IMR-90 (cell line): ENCODE measurements around the gene DUSP12. TPM values are rescaled to one million over a fixed set of nuclear protein-coding genes. Genes with fewer than 3 reads are reported as not detected.

ENCODE experiments used
- ATAC-seq: fragments of 200-7000 bp; cut with Tn5 transposase; 2 replicates; pipeline ENCODE4 v1.9.1; 2020; ENCODE audit warnings: low read depth, mild to moderate bottlenecking, moderate library complexity
- BruUV-seq: library from RNA; stranded (reverse); fragments of 400-500 nt; replicated peaks from 2 replicates; lab custom pipeline; 2021; lab: Mats Ljungman, UMichigan
- CTCF ChIA-PET: fragments of 300-600 bp; formaldehyde crosslinking; extraction: SDS; loops from one replicate; lab custom pipeline; 2021; ENCODE audit warnings: antibody characterized with exemption; lab: Yijun Ruan, JAX
- POLR2A ChIA-PET: fragments of 300-600 bp; sonication (Branson Sonifier 250); formaldehyde crosslinking; loops from one replicate; lab custom pipeline; 2022; ENCODE audit warnings: antibody characterized with exemption; ENCODE audit not compliant: unreplicated experiment; lab: Charles Lee
- DNase-seq: peaks from one replicate; pipeline ENCODE4 v3.0.0; 2013
- H2AFZ ChIP-seq: replicated peaks from 2 replicates; pipeline ENCODE3; 2013; ENCODE audit warnings: low read length, mild to moderate bottlenecking; ENCODE audit not compliant: poor library complexity
- H2AK5ac ChIP-seq: 2 replicates; pipeline ENCODE4 v1.6.1; 2013; ENCODE audit warnings: low read depth, low read length, inconsistent platforms
- H2AK9ac ChIP-seq: replicated peaks from 2 replicates; pipeline ENCODE3; 2013; ENCODE audit warnings: mild to moderate bottlenecking, low read depth, low read length, moderate library complexity; ENCODE audit not compliant: poor library complexity
- H2BK120ac ChIP-seq: 2 replicates; pipeline ENCODE4 v1.6.1; 2013; ENCODE audit warnings: low read depth, low read length, inconsistent platforms
- H2BK15ac ChIP-seq: 3 replicates; pipeline ENCODE4 v1.6.1; 2013; ENCODE audit warnings: low read depth, low read length, inconsistent platforms
- H2BK20ac ChIP-seq: 2 replicates; pipeline ENCODE4 v1.6.1; 2013; ENCODE audit warnings: low read depth, mild to moderate bottlenecking, inconsistent platforms, low read length, moderate library complexity
- H2BK5ac ChIP-seq: 2 replicates; pipeline ENCODE4 v1.6.1; 2013; ENCODE audit warnings: mild to moderate bottlenecking, low read depth, low read length, inconsistent platforms; ENCODE audit not compliant: poor library complexity, severe bottlenecking
- H3K14ac ChIP-seq: replicated peaks from 2 replicates; pipeline ENCODE4 v1.6.1; 2013; ENCODE audit warnings: low read depth, low read length, inconsistent platforms
- H3K18ac ChIP-seq: 2 replicates; pipeline ENCODE4 v1.6.1; 2013; ENCODE audit warnings: low read depth, low read length, control low read depth
- H3K23ac ChIP-seq: 2 replicates; pipeline ENCODE4 v1.6.1; 2013; ENCODE audit warnings: low read depth, low read length, inconsistent platforms
- H3K27ac ChIP-seq: 2 replicates; pipeline ENCODE4 v1.5.1; 2013; ENCODE audit warnings: mild to moderate bottlenecking, control low read depth, low read length; ENCODE audit not compliant: insufficient read depth
- H3K27me3 ChIP-seq: 2 replicates; pipeline ENCODE4 v1.6.1; 2013; ENCODE audit warnings: low read length; ENCODE audit not compliant: control insufficient read depth, insufficient read depth
- H3K36me3 ChIP-seq: 2 replicates; pipeline ENCODE4 v1.6.1; 2013; ENCODE audit warnings: low read length, mixed read lengths; ENCODE audit not compliant: control insufficient read depth, insufficient read depth
- H3K4ac ChIP-seq: 2 replicates; pipeline ENCODE4 v1.6.1; 2013; ENCODE audit warnings: low read depth, low read length, inconsistent platforms
- H3K4me1 ChIP-seq: 2 replicates; pipeline ENCODE4 v1.6.1; 2013; ENCODE audit warnings: low read length, mixed read lengths; ENCODE audit not compliant: control insufficient read depth, insufficient read depth
- H3K4me2 ChIP-seq: 2 replicates; pipeline ENCODE4 v1.6.1; 2013; ENCODE audit warnings: low read depth, mild to moderate bottlenecking, control low read depth, low read length, moderate library complexity
- H3K4me3 ChIP-seq: 2 replicates; pipeline ENCODE4 v1.5.1; 2013; ENCODE audit warnings: low read depth, mild to moderate bottlenecking, control low read depth, low read length, moderate library complexity; ENCODE audit not compliant: insufficient read depth
- H3K56ac ChIP-seq: 2 replicates; pipeline ENCODE4 v1.6.1; 2013; ENCODE audit warnings: low read length, inconsistent platforms; ENCODE audit not compliant: insufficient read depth; ENCODE audit errors: extremely low read depth
- H3K79me1 ChIP-seq, 2 experiments: 2 replicates each; pipeline ENCODE4 v1.6.1; 2013; ENCODE audit warnings: low read length in 2 of 2, inconsistent platforms in 1 of 2, low read depth in 1 of 2
- H3K9ac ChIP-seq: 2 replicates; pipeline ENCODE4 v1.6.1; 2013; ENCODE audit warnings: low read depth, low read length, control low read depth
- H3K9me1 ChIP-seq: 2 replicates; pipeline ENCODE4 v1.6.1; 2013; ENCODE audit warnings: low read length, inconsistent platforms; ENCODE audit not compliant: insufficient read depth
- H3K9me3 ChIP-seq: 2 replicates; pipeline ENCODE4 v1.6.1; 2013; ENCODE audit warnings: low read length; ENCODE audit not compliant: control insufficient read depth, insufficient read depth
- H4K20me1 ChIP-seq: 2 replicates; pipeline ENCODE4 v1.6.1; 2013; ENCODE audit warnings: low read length, inconsistent platforms; ENCODE audit not compliant: insufficient read depth
- H4K5ac ChIP-seq: 2 replicates; pipeline ENCODE4 v1.6.1; 2013; ENCODE audit warnings: mild to moderate bottlenecking, low read depth, low read length, control low read depth
- H4K8ac ChIP-seq, 2 experiments: 2 replicates each; pipeline ENCODE4 v1.6.1; 2013; ENCODE audit warnings: low read depth in 2 of 2, low read length in 2 of 2, control low read depth in 1 of 2, inconsistent platforms in 1 of 2
- H4K91ac ChIP-seq: 2 replicates; pipeline ENCODE4 v1.6.1; 2013; ENCODE audit warnings: low read depth, low read length, inconsistent platforms; ENCODE audit not compliant: insufficient read depth
- BHLHE40 ChIP-seq: fragments of 150-350 bp; IDR thresholded peaks from 2 replicates; pipeline ENCODE4 v1.6.1; 2016; ENCODE audit warnings: mild to moderate bottlenecking, low read depth, low read length
- CEBPB ChIP-seq: IDR thresholded peaks from 2 replicates; pipeline ENCODE4 v1.6.1; 2012; ENCODE audit warnings: low read depth, low read length, improper control_type of control experiment
- CHD1 ChIP-seq: IDR thresholded peaks from 2 replicates; pipeline ENCODE4 v1.6.1; 2012; ENCODE audit warnings: low read depth, low read length, improper control_type of control experiment
- CTCF ChIP-seq: conservative IDR thresholded peaks from 2 replicates; pipeline ENCODE4 v1.5.1; 2012; ENCODE audit warnings: mild to moderate bottlenecking, low read depth, low read length, improper control_type of control experiment
- ELK1 ChIP-seq: fragments of 150-350 bp; IDR thresholded peaks from 2 replicates; pipeline ENCODE4 v1.6.1; 2016; ENCODE audit warnings: low read depth, mild to moderate bottlenecking, low read length, moderate library complexity, borderline replicate concordance
- FOS ChIP-seq: fragments of 150-350 bp; IDR thresholded peaks from 2 replicates; pipeline ENCODE4 v1.6.1; 2016; ENCODE audit warnings: low read depth, low read length
- MAFK ChIP-seq: IDR thresholded peaks from 2 replicates; pipeline ENCODE4 v1.6.1; 2012; ENCODE audit warnings: low read depth, low read length, improper control_type of control experiment
- MAZ ChIP-seq: IDR thresholded peaks from 2 replicates; pipeline ENCODE4 v1.6.1; 2012; ENCODE audit warnings: low read depth, mild to moderate bottlenecking, low read length, improper control_type of control experiment, moderate library complexity, borderline replicate concordance
- MXI1 ChIP-seq: IDR thresholded peaks from 2 replicates; pipeline ENCODE4 v1.6.1; 2012; ENCODE audit warnings: low read depth, mild to moderate bottlenecking, low read length, moderate library complexity, borderline replicate concordance
- NFE2L2 ChIP-seq: fragments of 150-350 bp; IDR thresholded peaks from 2 replicates; pipeline ENCODE4 v1.6.1; 2016; ENCODE audit warnings: low read depth, mild to moderate bottlenecking, low read length
- POLR2A ChIP-seq: IDR thresholded peaks from 2 replicates; pipeline ENCODE4 v1.6.1; 2012; ENCODE audit warnings: mild to moderate bottlenecking, low read depth, low read length
- RAD21 ChIP-seq: IDR thresholded peaks from 2 replicates; pipeline ENCODE4 v1.6.1; 2012; ENCODE audit warnings: low read length, improper control_type of control experiment
- RCOR1 ChIP-seq: IDR thresholded peaks from 2 replicates; pipeline ENCODE4 v1.6.1; 2012; ENCODE audit warnings: mild to moderate bottlenecking, low read length, improper control_type of control experiment; ENCODE audit not compliant: insufficient replicate concordance
- RFX5 ChIP-seq: IDR thresholded peaks from 2 replicates; pipeline ENCODE4 v1.8.0; 2012; ENCODE audit warnings: low read depth, mild to moderate bottlenecking, low read length, moderate library complexity
- SMC3 ChIP-seq: fragments of 150-350 bp; IDR thresholded peaks from 2 replicates; pipeline ENCODE4 v1.6.1; 2016; ENCODE audit warnings: low read depth, mild to moderate bottlenecking, antibody characterized with exemption, low read length, moderate library complexity
- USF2 ChIP-seq: fragments of 150-350 bp; IDR thresholded peaks from 2 replicates; pipeline ENCODE4 v1.6.1; 2017; ENCODE audit warnings: mild to moderate bottlenecking, antibody characterized with exemption, low read length, low read depth
- WGBS, 2 experiments: methylation state at CpG; one replicate each; pipeline versions ENCODE4 v1.1.5 to v1.1.7; 2013; ENCODE audit warnings: missing lambda C conversion rate in 2 of 2; ENCODE audit not compliant: insufficient read length in 1 of 2; ENCODE audit errors: extremely low coverage in 2 of 2; 5-methylcytosine and 5-hydroxymethylcytosine counted together
- dilution Hi-C: fragments of 300-500 bp; cut with HindIII; formaldehyde crosslinking; loops from one replicate; pipeline ENCODE4 v1.14.3; 2018; ENCODE audit warnings: low sequenced_read_pairs; ENCODE audit not compliant: unreplicated experiment
- in situ Hi-C: fragments of 300-500 bp; cut with MboI; formaldehyde crosslinking; loops from 3 replicates; pipeline ENCODE4 v1.14.3; 2019; ENCODE audit warnings: low sequenced_read_pairs, inconsistent platforms, mixed read lengths
- intact Hi-C: fragments of 100-400 bp; cut with micrococcal nuclease; formaldehyde crosslinking; loops from 2 replicates; pipeline ENCODE4 v1.10.0; 2022
- polyA plus RNA-seq, 3 experiments: library from polyadenylated mRNA; depleted of rRNA; stranded (reverse); fragments of >200 nt; gene quantifications; 2 replicates each; pipeline ENCODE4 v1.2.3, GENCODE V29; 2012; ENCODE audit warnings: low replicate concordance in 1 of 3
- total RNA-seq: library from RNA; depleted of rRNA; stranded (reverse); fragments of >200 nt; gene quantifications from 2 replicates; pipeline ENCODE4 v1.2.3, GENCODE V29; 2012

Gene DUSP12
- total and polyA plus RNA-seq, 2 of the 4 experiments (the other 2 are of a cell fraction) = 31.5 to 35.6 TPM

GRCh38 chr1:161718559-161719324 is 30.8 kb upstream of the DUSP12 start:
- intact Hi-C loops (no loop called here), dilution Hi-C loops (no loop called here), in situ Hi-C loops (no loop called here)
- H3K9ac ChIP-seq = no peak overlapping the region
- no peak overlapping the region for H3K4me3 ChIP-seq
- no peaks in the 10 kb centered on the region for H4K20me1 ChIP-seq
- no peak overlapping the region for H2BK5ac ChIP-seq
- no peaks in the 10 kb centered on the region for H3K79me1 ChIP-seq
- no peak overlapping the region for H3K18ac ChIP-seq
- no peak for ATAC-seq
- H4K91ac ChIP-seq = no peak overlapping the region
- H2BK120ac ChIP-seq = no peak overlapping the region
- no peaks in the 10 kb centered on the region for H3K9me3 ChIP-seq
- no peak overlapping the region for H2BK15ac ChIP-seq
- DNase-seq = no peak
- no peak overlapping the region for H3K14ac ChIP-seq
- TF ChIP-seq NFE2L2 (no peak), CHD1 (no peak), ELK1 (no peak), RCOR1 (no peak), MAZ (no peak), CTCF (no peak), FOS (no peak), BHLHE40 (no peak), SMC3 (no peak), RFX5 (no peak), MXI1 (no peak), MAFK (no peak), POLR2A (no peak), RAD21 (no peak), CEBPB (no peak), USF2 (no peak)
- no peak overlapping the region for H3K27ac ChIP-seq
- 100% methylated on average over 2 of the region's 8 CpGs; no CpG with 5 or more reads in 1 of the 2 experiments for WGBS, 2 experiments
- H3K4ac ChIP-seq = no peak overlapping the region
- POLR2A ChIA-PET = no interaction called here
- no peak overlapping the region for H2AK5ac ChIP-seq
- no peak overlapping the region for H3K23ac ChIP-seq
- no peak overlapping the region for H4K8ac ChIP-seq
- H3K4me1 ChIP-seq = peaks cover 2% of the 10 kb centered on the region
- CTCF ChIA-PET = no interaction called here
- H3K27me3 ChIP-seq = no peaks in the 10 kb centered on the region
- no peak overlapping the region for H2AK9ac ChIP-seq
- BruUV-seq = no TSS peak
- no peak overlapping the region for H3K4me2 ChIP-seq
- H2BK20ac ChIP-seq = no peak overlapping the region
- H3K9me1 ChIP-seq = peaks cover 13% of the 10 kb centered on the region
- no peaks in the 10 kb centered on the region for H3K36me3 ChIP-seq
- H3K56ac ChIP-seq = no peak overlapping the region
- no peak overlapping the region for H4K5ac ChIP-seq
- H2AFZ ChIP-seq = no peak overlapping the region
